HL-60/S4 treated with phorbol 12-myristate 13-acetate at 8.2 ng/mL for 4 days and 3 days (cell line): ENCODE data around the gene IGSF21.

Experiments used
- in situ Hi-C: fragments of 300-500 bp; cut with MboI; formaldehyde crosslinking; loops from 2 replicates; pipeline ENCODE4 v1.15.0; 2022; ENCODE audit warnings: low sequenced_read_pairs

Gene IGSF21

GRCh38 chr1:18094096-18094495 is 13.5 kb upstream of the IGSF21 start:
- in situ Hi-C loops = no loop called here

GRCh38 chr1:18097206-18097605 is 10.4 kb upstream of the IGSF21 start:
- in situ Hi-C loops = no loop called here

- in situ Hi-C loops = no loop called here
These were observed 8.6 kb upstream of the IGSF21 start for GRCh38 chr1:18099026-18099425.

- in situ Hi-C loops = no loop called here
These were observed 7.5 kb upstream of the IGSF21 start for GRCh38 chr1:18100060-18100459.

- in situ Hi-C loops = no loop called here
These were observed 7.0 kb upstream of the IGSF21 start for GRCh38 chr1:18100491-18101063.

- in situ Hi-C loops = no loop called here
These were observed 6.1 kb upstream of the IGSF21 start for GRCh38 chr1:18101508-18101907.

GRCh38 chr1:18103788-18104421 is 3.7 kb upstream of the IGSF21 start:
- in situ Hi-C loops = no loop called here

- in situ Hi-C loops = no loop called here
These were observed 3.0 kb upstream of the IGSF21 start for GRCh38 chr1:18104546-18105100.

GRCh38 chr1:18105196-18105595 is 2.4 kb upstream of the IGSF21 start:
- in situ Hi-C loops = no loop called here

- in situ Hi-C loops = no loop called here
These were observed 880 bp downstream of the IGSF21 start for GRCh38 chr1:18108299-18109057.

GRCh38 chr1:18109058-18109755 is 1.6 kb downstream of the IGSF21 start:
- in situ Hi-C loops = no loop called here

- in situ Hi-C loops = no loop called here
These were observed 2.4 kb downstream of the IGSF21 start for GRCh38 chr1:18109756-18110597.

- in situ Hi-C loops = no loop called here
These were observed 3.0 kb downstream of the IGSF21 start for GRCh38 chr1:18110598-18110939.

GRCh38 chr1:18110968-18111367 is 3.4 kb downstream of the IGSF21 start:
- in situ Hi-C loops = no loop called here

GRCh38 chr1:18111605-18112297 is 4.2 kb downstream of the IGSF21 start:
- in situ Hi-C loops = no loop called here

- in situ Hi-C loops = no loop called here
These were observed 5.0 kb downstream of the IGSF21 start for GRCh38 chr1:18112611-18113010.

- in situ Hi-C loops = no loop called here
These were observed 7.3 kb downstream of the IGSF21 start for GRCh38 chr1:18114726-18115410.

GRCh38 chr1:18116777-18117176 is 9.2 kb downstream of the IGSF21 start:
- in situ Hi-C loops = no loop called here

- in situ Hi-C loops = no loop called here
These were observed 10.5 kb downstream of the IGSF21 start for GRCh38 chr1:18118078-18118477.
